Thoracic aorta (tissue), 2 donors: Measurements from ENCODE around the gene CLDN5. TPM values are rescaled to one million over a fixed set of nuclear protein-coding genes. Genes with fewer than 3 reads are reported as not detected.

Experiments
- ATAC-seq: fragments of 150-250 bp; one replicate; pipeline ENCODE4 v1.8.0; 2017; ENCODE audit warnings: low read depth; ENCODE audit not compliant: insufficient number of reproducible peaks, low FRiP score
- DNase-seq: peaks from one replicate; pipeline ENCODE4 v3.0.0-alpha.2; 2020; ENCODE audit warnings: low spot score
- H3K27ac ChIP-seq, 2 donors: fragments of 200-600 bp; sonication (generic); 1 replicate in 1 of 2; 2 replicates in 1 of 2; pipeline ENCODE4 v1.5.1; 2016; ENCODE audit warnings: mild to moderate bottlenecking in 2 of 2, moderate library complexity in 2 of 2
- H3K27me3 ChIP-seq: fragments of 200-600 bp; sonication (generic); replicated peaks from 2 replicates; pipeline ENCODE4 v1.6.0; 2016; ENCODE audit warnings: mild to moderate bottlenecking; ENCODE audit not compliant: insufficient read depth
- H3K36me3 ChIP-seq: fragments of 200-600 bp; sonication (generic); one replicate; pipeline ENCODE4 v1.5.1; 2016
- H3K4me1 ChIP-seq, 2 donors: fragments of 200-600 bp; sonication (generic); 1 replicate in 1 of 2; 2 replicates in 1 of 2; pipeline versions ENCODE4 v1.5.1 to v1.6.0; 2016; ENCODE audit warnings: low read depth in 2 of 2, mild to moderate bottlenecking in 1 of 2; ENCODE audit not compliant: control insufficient read depth in 1 of 2
- H3K4me3 ChIP-seq: fragments of 200-600 bp; sonication (generic); 2 replicates; pipeline ENCODE4 v1.5.1; 2016; ENCODE audit warnings: mild to moderate bottlenecking
- H3K9me3 ChIP-seq: fragments of 200-600 bp; sonication (generic); 2 replicates; pipeline ENCODE4 v1.5.1; 2016
- total RNA-seq, 2 donors: library from RNA; depleted of rRNA; stranded (reverse); fragments of >200 nt; gene quantifications; one replicate each; pipeline versions ENCODE4 v1.1.0 to v1.2.3, GENCODE V29; 2016
- TF ChIP-seq, protein P1 (sequence below): fragments of 200-600 bp; sonication (generic); IDR thresholded peaks from one replicate; pipeline ENCODE4 v1.5.1; 2019; ENCODE audit warnings: antibody characterized with exemption

CLDN5 gene
- total RNA-seq, 2 donors from 2014 or later = 41.0 to 68.0 TPM

GRCh38 chr22:19517171-19517500 lies 7.1 kb downstream of the CLDN5 start:
- no peaks in the 10 kb centered on the region for H3K27me3 ChIP-seq
- no peaks in the 10 kb centered on the region for H3K4me1 ChIP-seq
- H3K27ac ChIP-seq = no peak overlapping the region
- H3K36me3 ChIP-seq = no peaks in the 10 kb centered on the region
- no peak overlapping the region for H3K4me3 ChIP-seq
- no peaks in the 10 kb centered on the region for H3K9me3 ChIP-seq
- TF ChIP-seq, protein P1, sequence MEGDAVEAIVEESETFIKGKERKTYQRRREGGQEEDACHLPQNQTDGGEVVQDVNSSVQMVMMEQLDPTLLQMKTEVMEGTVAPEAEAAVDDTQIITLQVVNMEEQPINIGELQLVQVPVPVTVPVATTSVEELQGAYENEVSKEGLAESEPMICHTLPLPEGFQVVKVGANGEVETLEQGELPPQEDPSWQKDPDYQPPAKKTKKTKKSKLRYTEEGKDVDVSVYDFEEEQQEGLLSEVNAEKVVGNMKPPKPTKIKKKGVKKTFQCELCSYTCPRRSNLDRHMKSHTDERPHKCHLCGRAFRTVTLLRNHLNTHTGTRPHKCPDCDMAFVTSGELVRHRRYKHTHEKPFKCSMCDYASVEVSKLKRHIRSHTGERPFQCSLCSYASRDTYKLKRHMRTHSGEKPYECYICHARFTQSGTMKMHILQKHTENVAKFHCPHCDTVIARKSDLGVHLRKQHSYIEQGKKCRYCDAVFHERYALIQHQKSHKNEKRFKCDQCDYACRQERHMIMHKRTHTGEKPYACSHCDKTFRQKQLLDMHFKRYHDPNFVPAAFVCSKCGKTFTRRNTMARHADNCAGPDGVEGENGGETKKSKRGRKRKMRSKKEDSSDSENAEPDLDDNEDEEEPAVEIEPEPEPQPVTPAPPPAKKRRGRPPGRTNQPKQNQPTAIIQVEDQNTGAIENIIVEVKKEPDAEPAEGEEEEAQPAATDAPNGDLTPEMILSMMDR = no peak
- ATAC-seq = no peak
- no peak for DNase-seq

DNA sequence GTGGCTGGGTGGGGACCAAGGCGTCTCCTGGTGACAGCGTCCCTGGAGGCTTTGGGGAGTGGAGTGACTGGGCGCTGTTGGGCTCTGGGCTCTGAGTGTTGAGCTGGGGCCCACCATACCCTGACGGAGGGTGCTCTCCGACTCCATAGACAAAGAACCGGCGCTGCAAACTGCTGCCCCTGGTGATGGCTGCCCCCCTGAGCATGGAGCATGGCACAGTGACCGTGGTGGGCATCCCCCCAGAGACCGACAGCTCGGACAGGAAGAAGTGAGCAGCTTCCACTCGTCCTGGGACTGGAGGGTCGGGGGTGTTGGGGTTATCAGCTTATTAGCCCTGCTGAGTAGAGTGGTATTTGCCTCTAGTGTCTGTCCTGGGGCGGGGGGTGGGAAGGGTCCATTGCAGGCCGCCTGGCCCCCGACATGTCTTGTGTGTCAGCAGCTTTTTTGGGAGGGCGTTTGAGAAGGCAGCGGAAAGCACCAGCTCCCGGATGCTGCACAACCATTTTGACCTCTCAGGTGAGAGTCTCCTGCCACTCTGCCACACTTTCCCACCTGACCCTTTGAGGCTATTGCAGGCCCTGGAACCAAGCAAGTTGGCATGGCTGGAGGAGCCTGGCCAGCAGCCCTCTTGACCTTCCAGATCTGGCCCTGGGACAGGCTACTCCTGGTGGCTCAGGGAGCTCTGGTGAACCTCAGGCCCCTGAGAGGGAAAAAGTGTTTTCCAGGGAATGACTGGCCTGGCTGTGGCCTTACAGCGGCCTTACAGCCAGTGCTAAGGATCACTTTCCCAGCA lies 7.6 kb downstream of the CLDN5 start:
- ATAC-seq = no peak
- H3K4me3 ChIP-seq = no peak overlapping the region
- no peak for DNase-seq
- no peaks in the 10 kb centered on the region for H3K36me3 ChIP-seq
- TF ChIP-seq, protein P1 = no peak
- no peak overlapping the region for H3K27ac ChIP-seq
- no peaks in the 10 kb centered on the region for H3K4me1 ChIP-seq
- H3K27me3 ChIP-seq = no peaks in the 10 kb centered on the region
- H3K9me3 ChIP-seq = no peaks in the 10 kb centered on the region

GRCh38 chr22:19515654-19516377 lies 8.4 kb downstream of the CLDN5 start:
- H3K36me3 ChIP-seq = no peaks in the 10 kb centered on the region
- DNase-seq = no peak
- no peak for ATAC-seq

GRCh38 chr22:19514831-19515565 lies 9.2 kb downstream of the CLDN5 start:
- Histone ChIP-seq H3K27me3 (no peaks in the 10 kb centered on the region), H3K9me3 (no peaks in the 10 kb centered on the region), H3K4me1 (no peaks in the 10 kb centered on the region), H3K4me3 (no peak overlapping the region), H3K36me3 (no peaks in the 10 kb centered on the region), H3K27ac (no peak overlapping the region)
- DNase-seq (no peak), ATAC-seq (no peak)
- TF ChIP-seq, protein P1 = no peak

More at GRCh38 chr22:19515654-19516377, 8.4 kb downstream of the CLDN5 start:
- no peaks in the 10 kb centered on the region for H3K9me3 ChIP-seq
- no peaks in the 10 kb centered on the region for H3K4me1 ChIP-seq
- H3K27me3 ChIP-seq = no peaks in the 10 kb centered on the region
- no peak overlapping the region for H3K4me3 ChIP-seq
- TF ChIP-seq, protein P1 = no peak
- no peak overlapping the region for H3K27ac ChIP-seq

GRCh38 chr22:19513823-19514222 lies 10.4 kb downstream of the CLDN5 start:
- no peaks in the 10 kb centered on the region for H3K4me1 ChIP-seq
- H3K4me3 ChIP-seq = no peak overlapping the region
- ATAC-seq (no peak), DNase-seq (no peak)
- H3K27me3 ChIP-seq = no peaks in the 10 kb centered on the region
- H3K27ac ChIP-seq = no peak overlapping the region
- H3K9me3 ChIP-seq = no peaks in the 10 kb centered on the region
- no peaks in the 10 kb centered on the region for H3K36me3 ChIP-seq
- TF ChIP-seq, protein P1 = no peak
